Activated B cell treated with CpG ODN at 0.5 μM for 24 hours (primary cell): ENCODE results near the gene PGGT1B. TPM values are rescaled to one million over a fixed set of nuclear protein-coding genes. Genes with fewer than 3 reads are reported as not detected.

Experiments used
- ATAC-seq: fragments of 200-7000 bp; cut with Tn5 transposase; one replicate; pipeline ENCODE4 v1.10.0; 2021; ENCODE audit warnings: low read depth, mild to moderate bottlenecking, moderate library complexity
- CTCF ChIA-PET: fragments of 350-600 bp; sonication (Branson Sonifier 250); formaldehyde crosslinking; loops from one replicate; lab custom pipeline; 2021; ENCODE audit warnings: antibody characterized with exemption; lab: Charles Lee
- POLR2A ChIA-PET: fragments of 350-600 bp; sonication (Branson Sonifier 250); formaldehyde crosslinking; loops from one replicate; lab custom pipeline; 2021; ENCODE audit warnings: antibody characterized with exemption; lab: Charles Lee
- DNase-seq: peaks from one replicate; pipeline ENCODE4 v3.0.0; 2022
- H3K27ac Mint-ChIP-seq: one replicate; pipeline ENCODE4 v1.8.0; 2020; ENCODE audit warnings: mixed read lengths
- H3K27me3 Mint-ChIP-seq: one replicate; pipeline ENCODE4 v1.8.0; 2021; ENCODE audit warnings: mixed read lengths
- H3K36me3 Mint-ChIP-seq: one replicate; pipeline ENCODE4 v1.8.0; 2021; ENCODE audit warnings: low read depth, mixed read lengths
- H3K4me1 Mint-ChIP-seq: one replicate; pipeline ENCODE4 v1.8.0; 2021; ENCODE audit warnings: mixed read lengths
- H3K4me3 Mint-ChIP-seq: one replicate; pipeline ENCODE4 v1.8.0; 2020; ENCODE audit warnings: mild to moderate bottlenecking, mixed read lengths
- H3K9me3 Mint-ChIP-seq: one replicate; pipeline ENCODE4 v1.8.0; 2020; ENCODE audit warnings: mixed read lengths
- intact Hi-C: fragments of 100-400 bp; cut with micrococcal nuclease; formaldehyde crosslinking; loops from one replicate; pipeline ENCODE4 v1.15.1; 2024
- total RNA-seq: library from RNA; stranded (reverse); gene quantifications from 2 replicates; pipeline ENCODE4 v1.2.3, GENCODE V29; 2022
- TF ChIP-seq, protein P1 (sequence below): fragments of 200-600 bp; IDR thresholded peaks from one replicate; pipeline ENCODE4 v1.8.0; 2022; ENCODE audit warnings: antibody characterized with exemption, mild to moderate bottlenecking

Gene PGGT1B
- total RNA-seq, 1 donor from 2014 or later: 52.1 TPM

DNA sequence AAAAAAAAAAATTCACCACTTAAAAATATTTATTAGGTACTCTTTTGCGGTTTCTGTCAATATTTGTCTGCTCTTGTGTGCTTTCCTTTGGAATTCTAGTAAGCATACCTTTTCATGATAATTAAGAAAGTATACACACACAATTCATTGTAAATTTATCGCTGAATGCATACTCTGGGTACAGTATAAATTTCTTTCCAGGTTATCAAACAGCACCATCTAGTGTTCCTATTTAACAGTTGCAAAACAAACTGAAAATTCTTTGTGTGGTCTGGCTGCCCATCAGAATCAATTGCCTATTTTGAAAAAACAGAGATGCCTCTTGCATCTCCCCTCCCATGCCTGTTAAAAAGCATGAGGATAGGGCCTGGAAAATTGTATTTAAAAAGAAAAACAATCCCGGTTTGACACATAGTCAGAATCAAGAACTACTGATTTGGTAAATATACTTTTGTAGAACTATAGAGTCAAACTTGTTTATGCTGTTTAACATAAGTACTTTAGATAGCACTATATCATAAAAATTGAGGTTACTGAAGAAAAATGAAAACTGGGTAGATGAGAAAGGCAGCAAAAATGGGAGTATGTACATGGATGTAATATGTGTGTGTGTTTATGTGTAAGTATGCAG lies 16.2 kb downstream of the PGGT1B start:
- TF ChIP-seq, protein P1, sequence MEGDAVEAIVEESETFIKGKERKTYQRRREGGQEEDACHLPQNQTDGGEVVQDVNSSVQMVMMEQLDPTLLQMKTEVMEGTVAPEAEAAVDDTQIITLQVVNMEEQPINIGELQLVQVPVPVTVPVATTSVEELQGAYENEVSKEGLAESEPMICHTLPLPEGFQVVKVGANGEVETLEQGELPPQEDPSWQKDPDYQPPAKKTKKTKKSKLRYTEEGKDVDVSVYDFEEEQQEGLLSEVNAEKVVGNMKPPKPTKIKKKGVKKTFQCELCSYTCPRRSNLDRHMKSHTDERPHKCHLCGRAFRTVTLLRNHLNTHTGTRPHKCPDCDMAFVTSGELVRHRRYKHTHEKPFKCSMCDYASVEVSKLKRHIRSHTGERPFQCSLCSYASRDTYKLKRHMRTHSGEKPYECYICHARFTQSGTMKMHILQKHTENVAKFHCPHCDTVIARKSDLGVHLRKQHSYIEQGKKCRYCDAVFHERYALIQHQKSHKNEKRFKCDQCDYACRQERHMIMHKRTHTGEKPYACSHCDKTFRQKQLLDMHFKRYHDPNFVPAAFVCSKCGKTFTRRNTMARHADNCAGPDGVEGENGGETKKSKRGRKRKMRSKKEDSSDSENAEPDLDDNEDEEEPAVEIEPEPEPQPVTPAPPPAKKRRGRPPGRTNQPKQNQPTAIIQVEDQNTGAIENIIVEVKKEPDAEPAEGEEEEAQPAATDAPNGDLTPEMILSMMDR: peak; percentile 79

DNA sequence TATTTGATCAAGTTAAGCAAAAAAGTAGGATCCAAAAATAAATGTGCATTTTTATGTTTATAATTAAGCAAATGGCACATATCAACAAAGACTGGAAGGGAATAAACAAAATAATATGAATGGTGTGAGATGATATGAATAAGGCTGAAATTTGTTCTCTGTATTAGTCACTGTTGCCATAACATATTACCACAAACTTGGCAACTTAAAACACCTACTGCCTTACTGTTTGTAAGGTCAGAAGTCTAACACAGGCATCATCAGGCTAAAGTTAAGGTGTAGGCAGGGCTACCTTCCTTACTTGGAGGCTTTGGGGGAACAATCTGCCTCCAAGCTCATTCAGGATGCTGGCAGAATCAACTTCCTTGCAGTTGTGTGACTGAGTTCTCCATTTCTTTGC lies 19.3 kb downstream of the PGGT1B start:
- H3K4me1 Mint-ChIP-seq: peaks cover 12% of the 10 kb centered on the region
- H3K27ac Mint-ChIP-seq: no peak overlapping the region
- H3K36me3 Mint-ChIP-seq: peaks cover 48% of the 10 kb centered on the region
- no peak for DNase-seq
- CTCF ChIA-PET: interaction anchor here (7.9 kb wide), 1 partner anchor 145 kb away, joined by 135 read pairs; no protein-coding TSS in a partner anchor
- H3K27me3 Mint-ChIP-seq: no peaks in the 10 kb centered on the region
- TF ChIP-seq, protein P1: no peak
- ATAC-seq: no peak
- H3K9me3 Mint-ChIP-seq: no peaks in the 10 kb centered on the region
- POLR2A ChIA-PET: no interaction called here
- no peak overlapping the region for H3K4me3 Mint-ChIP-seq
- intact Hi-C loops: no loop called here

More for the DNA sequence above, 16.2 kb downstream of the PGGT1B start:
- peak; percentile 31 for ATAC-seq
- Mint-ChIP-seq H3K4me3 (no peak overlapping the region), H3K27me3 (no peaks in the 10 kb centered on the region), H3K36me3 (peaks cover 41% of the 10 kb centered on the region), H3K27ac (no peak overlapping the region), H3K4me1 (peaks cover 21% of the 10 kb centered on the region), H3K9me3 (no peaks in the 10 kb centered on the region)
- ChIA-PET CTCF (interaction anchor here (0.6 to 7.9 kb wide), 10 partner anchors 12 to 1635 kb away, joined by 3 to 135 read pairs (median 4); partner anchors contain the start of gene PGGT1B), POLR2A (interaction anchor here (2.6 kb wide), 1 partner anchor 16 kb away, joined by 8 read pairs; the partner anchor contains the start of gene PGGT1B)
- intact Hi-C loops: loop anchor here (1.0 to 5.0 kb wide), 6 partner anchors 37 to 1634 kb away; no protein-coding TSS in a partner anchor
- DNase-seq: no peak

DNA sequence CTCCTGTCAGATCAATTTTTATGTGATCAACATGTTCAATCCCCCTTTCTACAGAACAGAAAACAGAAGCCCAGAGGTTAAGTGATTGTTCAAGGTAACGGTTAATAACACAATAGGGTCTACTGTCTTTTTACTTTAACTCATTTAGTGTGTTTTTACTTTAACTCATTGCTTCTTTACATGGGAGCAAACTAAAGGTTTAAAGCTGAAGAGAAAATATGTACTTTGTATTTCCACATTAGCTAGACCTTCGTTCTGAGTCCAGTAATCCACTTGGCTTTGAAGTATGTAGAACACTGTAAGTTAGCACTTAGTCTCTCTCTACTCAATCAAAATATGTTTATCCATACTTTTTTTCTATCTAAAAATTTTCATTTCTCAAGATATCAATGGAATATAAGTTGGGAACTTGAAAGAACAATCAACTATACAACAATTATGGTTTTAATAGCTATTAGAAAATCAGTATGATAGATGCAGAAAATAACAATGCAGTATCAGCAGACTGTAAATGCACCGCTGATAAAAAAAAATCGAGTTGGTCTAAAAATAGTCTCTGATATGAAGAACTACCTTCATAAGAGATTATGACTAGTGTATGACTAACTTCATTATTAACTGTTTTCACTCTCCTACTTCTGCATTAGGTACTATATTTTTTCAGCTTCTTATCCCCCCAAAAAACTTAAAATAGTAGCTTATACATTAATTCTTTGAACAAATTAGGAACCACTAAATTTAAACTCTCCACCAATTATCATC lies 20.6 kb downstream of the PGGT1B start:
- intact Hi-C loops: no loop called here
- CTCF ChIA-PET: interaction anchor here (0.8 to 7.9 kb wide), 4 partner anchors 144 to 1630 kb away, joined by 3 to 135 read pairs (median 3); no protein-coding TSS in a partner anchor
- POLR2A ChIA-PET: interaction anchor here (0.7 to 1.3 kb wide), 2 partner anchors 13 to 303 kb away, joined by 3 read pairs; partner anchors contain the start of gene FEM1C

DNA sequence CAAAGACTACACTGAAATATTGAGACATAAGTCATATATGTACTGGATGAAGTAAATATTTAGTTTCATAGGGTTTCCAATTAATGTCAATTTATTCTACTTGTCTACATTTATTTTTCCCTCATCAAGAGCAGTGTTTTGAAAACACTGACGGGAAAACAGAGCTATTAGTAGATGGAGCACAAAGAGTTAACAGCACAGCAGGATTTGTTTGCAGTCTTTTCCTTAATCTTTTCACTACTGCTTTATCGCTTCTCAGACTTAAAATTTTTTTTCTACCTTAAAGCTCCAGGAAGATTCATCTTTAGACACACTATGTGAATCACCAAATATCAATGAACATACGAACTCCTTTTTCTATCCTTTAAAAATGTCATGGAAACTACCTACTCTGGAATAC lies 25.6 kb downstream of the PGGT1B start:
- H3K9me3 Mint-ChIP-seq: no peaks in the 10 kb centered on the region
- CTCF ChIA-PET: no interaction called here
- no peaks in the 10 kb centered on the region for H3K27me3 Mint-ChIP-seq
- H3K4me3 Mint-ChIP-seq: no peak overlapping the region
- TF ChIP-seq, protein P1: no peak
- H3K4me1 Mint-ChIP-seq: peaks cover 2% of the 10 kb centered on the region
- DNase-seq (no peak), ATAC-seq (no peak)
- POLR2A ChIA-PET: no interaction called here
- no peak overlapping the region for H3K27ac Mint-ChIP-seq
- intact Hi-C loops: no loop called here
- peaks cover 78% of the 10 kb centered on the region for H3K36me3 Mint-ChIP-seq

More for the DNA sequence above, 20.6 kb downstream of the PGGT1B start:
- ATAC-seq: no peak
- H3K27me3 Mint-ChIP-seq: no peaks in the 10 kb centered on the region
- TF ChIP-seq, protein P1: no peak
- H3K4me3 Mint-ChIP-seq: no peak overlapping the region
- H3K27ac Mint-ChIP-seq: no peak overlapping the region
- DNase-seq: no peak
- peaks cover 48% of the 10 kb centered on the region for H3K36me3 Mint-ChIP-seq
- H3K9me3 Mint-ChIP-seq: no peaks in the 10 kb centered on the region
- peaks cover 12% of the 10 kb centered on the region for H3K4me1 Mint-ChIP-seq

DNA sequence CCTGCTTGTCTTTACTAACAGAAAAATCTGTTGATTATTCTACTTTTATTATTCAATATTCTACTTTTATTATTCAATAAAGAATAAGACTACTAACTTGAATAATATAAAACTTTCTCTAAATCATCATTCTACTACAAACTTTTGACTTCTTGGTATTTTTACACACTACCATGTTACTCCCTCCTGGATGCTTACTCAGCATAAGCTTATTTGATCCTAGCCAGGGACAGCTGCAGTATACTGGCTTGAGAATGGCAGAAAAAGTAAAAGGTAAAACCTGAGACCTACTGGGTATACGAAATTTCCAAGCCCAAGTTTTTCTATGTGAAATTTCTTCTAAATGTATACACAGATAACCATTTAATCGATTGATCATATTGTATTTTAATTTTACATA lies 26.1 kb downstream of the PGGT1B start:
- no peak for ATAC-seq
- H3K27ac Mint-ChIP-seq: no peak overlapping the region
- CTCF ChIA-PET: no interaction called here
- no peak for DNase-seq
- no peaks in the 10 kb centered on the region for H3K4me1 Mint-ChIP-seq
- POLR2A ChIA-PET: no interaction called here
- intact Hi-C loops: no loop called here
- no peaks in the 10 kb centered on the region for H3K9me3 Mint-ChIP-seq
- TF ChIP-seq, protein P1: no peak
- H3K27me3 Mint-ChIP-seq: no peaks in the 10 kb centered on the region
- H3K36me3 Mint-ChIP-seq: peaks cover 78% of the 10 kb centered on the region
- H3K4me3 Mint-ChIP-seq: no peak overlapping the region
